ENCODE results near the gene TEKT2.

TEKT2 gene

DNA sequence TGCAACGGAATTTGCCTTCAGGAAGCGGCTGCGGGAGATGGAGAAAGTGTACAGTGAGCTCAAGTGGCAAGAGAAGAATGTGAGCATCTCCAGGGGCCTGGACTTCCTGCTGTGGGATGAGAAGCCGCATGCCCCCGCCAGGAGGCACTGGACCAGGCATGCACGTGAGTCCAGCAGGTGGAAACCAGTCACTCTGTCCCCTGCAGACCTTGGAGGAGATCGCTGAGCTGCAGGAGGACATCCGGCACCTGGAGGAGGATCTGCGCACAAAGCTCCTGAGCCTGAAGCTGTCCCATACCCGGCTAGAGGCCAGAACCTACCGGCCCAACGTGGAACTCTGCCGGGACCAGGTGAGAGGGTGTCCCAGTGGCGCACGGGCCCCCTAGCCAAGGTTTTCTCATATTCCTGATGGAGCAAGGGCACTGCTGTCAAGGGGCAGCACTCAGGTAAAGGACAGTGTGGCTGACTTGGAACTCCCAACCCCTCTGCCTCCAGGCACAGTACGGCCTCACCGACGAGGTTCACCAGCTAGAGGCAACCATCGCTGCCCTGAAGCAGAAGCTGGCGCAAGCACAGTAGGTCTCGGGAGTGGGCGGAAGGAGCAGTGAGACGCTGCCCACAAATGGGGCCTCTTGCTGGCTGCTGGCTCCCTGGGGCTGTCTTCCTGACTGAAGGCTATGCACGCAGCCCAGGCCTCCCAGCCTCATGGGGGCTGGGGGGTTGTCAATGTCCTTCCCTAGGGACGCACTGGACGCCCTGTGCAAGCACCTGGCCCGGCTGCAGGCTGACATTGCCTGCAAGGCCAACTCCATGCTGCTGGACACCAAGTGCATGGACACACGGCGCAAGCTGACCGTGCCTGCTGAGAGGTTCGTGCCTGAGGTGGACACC is 3.6 kb downstream of the TEKT2 start:
- DNase-seq: no peak

DNA sequence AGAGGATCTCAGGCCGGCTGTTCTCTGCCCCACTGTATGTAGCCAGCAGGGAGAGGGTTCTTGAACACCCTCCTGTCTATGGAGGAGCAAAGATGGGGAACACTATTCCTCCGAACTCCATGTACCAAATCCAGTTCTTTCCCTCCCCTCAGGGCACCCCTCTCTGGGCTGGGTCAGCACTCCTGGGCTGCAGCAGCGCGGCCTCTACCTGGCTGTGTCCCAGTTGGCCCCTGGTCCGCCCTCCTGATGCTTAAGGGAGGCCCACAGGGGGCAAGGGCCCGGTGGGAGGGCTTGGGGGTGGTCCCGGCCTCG is 4.3 kb downstream of the TEKT2 start:
- no peak for DNase-seq

DNA sequence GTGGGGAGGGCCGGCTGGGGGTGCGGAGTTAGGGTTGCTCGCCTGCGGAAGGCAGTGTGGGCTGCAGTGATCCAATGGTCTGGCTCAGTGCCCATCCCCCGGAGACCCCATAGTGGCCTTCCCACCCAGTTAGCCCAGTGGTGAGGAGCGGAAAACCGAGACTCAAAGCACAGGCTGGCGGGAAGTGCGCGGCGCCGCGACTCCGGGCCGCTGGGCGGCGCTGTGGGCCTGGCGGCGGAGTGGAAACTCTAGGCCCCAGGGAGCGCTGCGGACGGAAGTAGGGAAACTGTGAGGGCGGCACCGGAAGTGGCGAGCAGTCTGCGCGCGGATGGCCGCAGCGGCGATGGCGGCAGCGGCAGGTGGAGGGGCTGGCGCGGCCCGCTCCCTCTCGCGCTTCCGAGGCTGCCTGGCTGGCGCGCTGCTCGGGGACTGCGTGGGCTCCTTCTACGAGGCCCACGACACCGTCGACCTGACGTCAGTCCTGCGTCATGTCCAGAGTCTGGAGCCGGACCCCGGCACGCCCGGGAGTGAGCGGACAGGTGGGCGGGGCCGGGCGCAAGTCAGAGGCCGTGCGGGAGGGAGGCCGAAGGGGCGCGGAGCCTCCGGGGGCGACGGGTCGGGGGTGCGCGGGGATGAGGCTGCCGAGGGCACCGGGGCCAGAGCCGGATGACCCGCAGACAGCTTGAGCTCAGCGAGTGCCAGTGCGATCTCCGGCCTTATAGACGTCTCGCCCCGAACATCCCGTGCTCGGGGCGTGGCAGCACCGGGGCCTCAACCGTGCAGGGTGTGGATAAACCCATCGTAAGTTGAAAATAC is 4.9 kb downstream of the TEKT2 start, which contains the start of gene ADPRS:
TSS of gene ADPRS (plus strand) at position 316 of the 816 bp plus-strand sequence. CDS start at position 329, 13 bp downstream.
- peak; percentile 88 for DNase-seq

DNA sequence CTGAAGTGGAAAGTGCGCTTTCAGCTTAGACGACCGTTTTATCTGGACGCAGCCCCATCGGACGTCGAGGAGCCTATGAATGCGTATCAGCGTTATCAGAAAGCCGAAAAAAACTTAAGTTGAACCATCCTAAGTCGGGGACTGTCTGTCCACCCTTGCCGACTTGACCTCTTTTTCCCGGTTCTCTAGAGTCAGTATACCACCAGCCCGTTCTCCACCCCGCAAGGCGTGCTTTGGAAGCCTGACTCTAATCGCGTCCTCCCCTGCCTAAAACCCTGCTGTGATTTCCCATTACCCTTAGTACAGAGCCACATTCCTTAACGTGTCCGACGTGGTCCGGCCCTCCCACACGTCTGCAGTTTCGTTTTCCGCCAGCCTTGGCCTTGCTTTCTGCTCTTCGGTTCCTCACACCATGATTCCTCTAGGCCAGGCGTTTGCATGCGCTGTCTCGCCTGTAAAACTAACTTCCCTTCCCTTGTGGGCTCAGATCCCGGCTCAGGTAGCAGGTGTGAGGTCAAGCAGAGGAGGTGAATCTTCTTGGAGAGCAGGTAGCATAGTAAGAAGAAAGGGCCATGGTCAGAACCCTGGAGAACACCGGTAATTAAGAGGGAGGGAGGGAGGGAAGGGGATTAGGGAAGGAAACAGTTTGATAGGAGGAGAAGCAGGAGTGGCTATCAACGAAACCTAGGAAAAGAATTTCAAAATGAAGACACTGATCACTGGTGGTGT is 5.7 kb downstream of the TEKT2 start:
- DNase-seq: peak; percentile 57

DNA sequence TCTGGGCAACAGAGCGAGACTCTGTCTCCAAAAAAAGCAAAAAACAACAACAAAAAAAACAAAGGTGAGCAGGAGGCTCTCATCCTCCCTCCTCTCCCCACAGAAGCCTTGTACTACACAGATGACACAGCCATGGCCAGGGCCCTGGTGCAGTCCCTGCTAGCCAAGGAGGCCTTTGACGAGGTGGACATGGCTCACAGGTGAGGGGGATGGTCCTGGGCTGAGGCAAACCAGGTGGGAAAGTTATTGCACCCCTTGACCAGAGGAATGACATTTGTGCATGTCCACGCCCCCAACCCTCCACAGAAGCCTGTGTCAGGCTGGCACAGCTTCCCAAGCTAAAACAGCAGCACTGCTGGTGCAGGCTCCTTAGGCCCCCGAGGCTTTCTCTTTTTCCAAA is 7.2 kb downstream of the TEKT2 start:
- no peak for DNase-seq

DNA sequence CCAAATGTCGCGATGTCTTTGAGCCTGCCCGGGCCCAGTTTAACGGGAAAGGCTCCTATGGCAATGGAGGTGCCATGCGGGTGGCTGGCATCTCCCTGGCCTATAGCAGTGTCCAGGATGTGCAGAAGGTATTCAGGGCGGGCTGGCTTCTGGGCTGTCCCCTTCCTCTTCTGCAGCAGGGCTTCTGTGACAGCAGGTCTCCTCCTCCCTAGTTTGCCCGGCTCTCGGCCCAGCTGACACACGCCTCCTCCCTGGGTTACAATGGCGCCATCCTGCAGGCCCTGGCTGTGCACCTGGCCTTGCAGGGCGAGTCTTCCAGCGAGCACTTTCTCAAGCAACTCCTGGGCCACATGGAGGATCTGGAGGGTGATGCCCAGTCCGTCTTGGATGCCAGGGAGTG is 7.8 kb downstream of the TEKT2 start:
- DNase-seq: no peak

DNA sequence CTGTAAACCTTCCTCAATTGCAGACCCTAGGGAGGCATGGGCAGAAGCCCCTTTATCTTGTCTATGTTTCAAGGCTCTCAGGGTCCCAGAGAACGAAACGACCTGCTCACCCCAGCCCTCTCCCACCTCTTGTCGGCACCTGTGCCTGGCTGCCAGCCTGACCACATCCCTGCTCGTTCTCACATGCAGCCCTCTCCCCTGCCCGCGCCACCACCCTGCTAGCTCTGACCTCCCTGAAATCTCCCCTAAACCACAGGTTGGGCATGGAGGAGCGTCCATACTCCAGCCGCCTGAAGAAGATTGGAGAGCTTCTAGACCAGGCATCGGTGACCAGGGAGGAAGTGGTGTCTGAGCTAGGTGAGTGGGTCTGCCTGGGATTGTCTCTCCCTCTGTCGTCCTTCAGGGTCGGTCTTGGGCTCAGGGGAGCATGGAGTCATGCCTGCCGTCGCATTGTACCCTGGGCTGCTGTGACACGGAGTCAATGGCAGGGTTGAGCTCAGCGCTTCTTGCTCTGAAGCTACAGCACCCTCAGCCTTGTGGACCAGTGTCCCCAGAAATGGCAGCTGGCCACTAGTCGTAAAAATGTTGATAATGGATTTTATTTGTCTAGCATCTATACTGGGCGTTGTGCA is 8.4 kb downstream of the TEKT2 start:
- DNase-seq: no peak

DNA sequence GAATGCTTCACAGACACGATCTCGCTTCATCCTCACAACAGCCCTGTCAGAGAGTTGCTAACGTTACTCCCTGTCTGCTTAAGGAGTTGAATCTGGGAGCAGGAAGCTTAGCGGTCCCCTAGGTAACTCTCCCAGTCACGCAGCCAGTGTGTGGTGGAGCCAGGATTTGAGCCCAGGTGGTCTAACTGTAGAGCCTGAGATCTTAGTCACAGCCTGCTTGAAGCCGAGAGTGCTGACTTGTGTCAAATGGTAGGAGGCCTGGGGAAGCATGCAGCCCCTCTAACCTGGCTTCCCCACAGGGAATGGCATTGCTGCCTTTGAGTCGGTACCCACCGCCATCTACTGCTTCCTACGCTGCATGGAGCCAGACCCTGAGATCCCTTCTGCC is 8.9 kb downstream of the TEKT2 start:
- no peak for DNase-seq

DNA sequence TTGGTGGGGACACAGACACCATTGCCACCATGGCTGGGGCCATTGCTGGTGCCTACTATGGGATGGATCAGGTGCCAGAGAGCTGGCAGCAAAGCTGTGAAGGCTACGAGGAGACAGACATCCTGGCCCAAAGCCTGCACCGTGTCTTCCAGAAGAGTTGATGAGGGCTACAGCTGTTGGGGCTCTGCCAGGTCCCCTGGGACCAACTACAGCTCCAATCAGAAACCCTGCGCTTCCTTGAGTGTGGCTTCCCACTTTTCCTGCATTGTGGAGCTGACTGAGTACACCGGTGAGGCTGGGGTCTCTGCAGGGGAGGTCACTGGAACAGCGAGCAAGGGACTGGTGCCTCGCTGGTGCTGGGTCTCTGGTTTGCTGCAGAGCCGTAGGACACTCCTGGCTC is 9.3 kb downstream of the TEKT2 start:
- DNase-seq: no peak

DNA sequence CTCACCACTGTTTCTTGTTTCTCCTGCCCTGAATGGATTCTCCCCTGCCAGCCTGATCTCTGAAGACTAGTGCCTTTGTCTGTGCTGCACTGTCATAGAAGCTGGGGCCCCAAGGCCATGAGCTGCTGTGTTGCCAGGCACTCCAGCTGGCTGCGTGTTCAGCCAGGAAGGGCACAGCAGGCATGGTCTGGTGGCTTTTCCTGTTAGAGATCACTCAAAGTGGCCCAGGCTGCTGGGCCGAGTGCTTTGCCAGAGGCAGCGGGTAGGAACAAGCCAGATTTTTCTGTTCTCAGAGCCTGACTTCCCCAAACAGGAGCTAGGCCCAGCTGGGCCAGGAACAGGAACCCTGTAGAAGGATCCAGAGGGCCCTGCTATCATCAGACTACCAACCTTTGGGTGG is 10.0 kb downstream of the TEKT2 start:
- no peak for DNase-seq

DNA sequence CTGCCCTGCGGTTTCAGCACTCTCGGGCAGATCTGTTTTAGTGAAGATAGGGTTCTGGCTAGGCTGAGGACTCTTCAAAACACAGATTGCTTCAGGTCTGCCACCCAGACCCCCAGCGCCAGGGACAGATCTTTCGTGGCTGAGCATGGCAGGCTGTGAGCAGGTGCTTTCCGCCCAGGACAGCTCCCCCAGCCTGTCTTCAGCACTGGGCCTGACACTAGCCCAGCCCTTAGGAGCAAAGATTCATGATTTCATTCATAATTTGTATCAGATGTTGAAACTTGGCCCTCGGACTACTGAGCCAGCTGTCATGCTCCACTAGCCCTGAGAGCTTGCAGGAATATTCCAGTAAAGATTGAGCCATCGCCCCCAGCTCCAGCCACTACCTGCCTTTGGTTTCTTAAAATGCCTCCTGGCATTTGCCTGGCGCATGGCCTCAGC is 10.7 kb downstream of the TEKT2 start:
- DNase-seq: no peak

DNA sequence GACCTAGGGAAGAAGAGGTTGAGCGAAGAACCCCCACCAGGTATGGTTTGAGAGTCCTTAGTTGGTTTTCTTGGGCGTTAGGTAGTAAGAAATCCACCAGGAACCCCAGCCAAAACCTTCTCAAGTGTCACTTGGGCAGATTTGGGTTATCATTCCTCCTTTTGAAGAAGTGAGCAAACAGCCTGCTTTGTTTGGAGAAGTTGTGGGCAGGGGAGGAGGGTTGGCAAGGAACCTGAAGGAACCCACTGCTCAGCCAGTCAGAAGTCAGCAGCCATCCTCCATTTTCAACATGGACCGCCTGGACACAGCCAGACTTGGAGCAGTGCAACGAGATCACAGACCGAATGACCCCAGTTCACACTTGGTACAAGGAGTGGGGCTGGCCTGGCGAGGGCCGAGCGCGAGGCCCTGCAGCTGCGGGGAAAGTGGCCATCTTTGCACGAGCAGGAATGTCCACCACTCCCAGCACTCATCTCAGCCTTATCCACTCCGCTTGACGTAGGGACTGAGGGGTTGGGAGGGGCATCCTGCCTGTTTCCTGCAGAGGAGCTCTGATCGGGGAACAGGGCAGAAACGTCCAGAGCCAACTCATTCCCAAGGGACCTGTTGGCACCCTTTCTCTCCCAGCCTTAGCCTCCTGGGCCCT is 12.0 kb downstream of the TEKT2 start:
- no peak for DNase-seq

DNA sequence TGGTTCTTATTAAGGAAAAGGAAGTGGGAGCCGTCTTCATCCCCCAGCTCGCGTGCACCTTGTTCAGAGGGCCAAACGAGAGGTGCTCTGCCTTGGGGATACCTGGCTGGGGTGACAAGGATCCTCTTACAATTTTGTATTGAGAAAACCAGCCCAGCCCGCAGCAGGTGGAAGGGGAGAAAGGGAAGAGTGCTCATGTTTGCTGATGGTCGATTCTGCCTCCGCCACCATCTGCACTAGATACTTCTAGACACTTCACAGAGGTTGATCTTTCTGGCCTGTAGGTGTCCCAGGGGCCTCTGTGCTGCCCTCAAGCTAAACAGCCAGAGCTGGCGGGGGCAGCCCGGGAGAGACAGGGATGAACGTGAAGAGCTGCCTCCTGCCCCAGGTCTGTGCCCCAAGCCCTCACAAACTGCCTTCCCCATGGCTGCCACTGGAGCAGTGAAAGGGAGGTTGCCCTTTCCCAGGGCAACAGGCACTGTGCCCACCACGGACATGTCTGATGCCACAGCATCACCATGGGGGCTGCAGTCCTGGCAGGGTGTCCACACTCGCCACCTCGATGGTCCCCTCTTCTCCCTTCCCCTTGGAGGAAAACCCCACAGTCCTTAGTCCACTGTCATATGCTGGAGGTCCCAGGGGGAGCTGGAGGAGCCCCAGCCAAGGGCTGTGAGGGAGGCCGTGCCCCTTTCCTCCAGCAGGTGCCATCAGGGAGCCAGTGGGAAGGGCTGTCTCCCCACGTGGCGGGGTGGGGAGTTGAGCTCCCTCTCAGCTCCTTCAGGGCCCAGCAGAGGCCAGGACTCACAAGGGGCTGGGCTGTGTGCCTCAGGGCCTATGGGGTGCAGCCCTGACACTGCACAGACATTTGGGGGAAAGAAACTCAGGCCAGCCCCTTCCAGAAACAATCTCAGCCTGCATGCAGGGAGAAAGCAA is 12.9 kb downstream of the TEKT2 start:
- peak; percentile 36 for DNase-seq

DNA sequence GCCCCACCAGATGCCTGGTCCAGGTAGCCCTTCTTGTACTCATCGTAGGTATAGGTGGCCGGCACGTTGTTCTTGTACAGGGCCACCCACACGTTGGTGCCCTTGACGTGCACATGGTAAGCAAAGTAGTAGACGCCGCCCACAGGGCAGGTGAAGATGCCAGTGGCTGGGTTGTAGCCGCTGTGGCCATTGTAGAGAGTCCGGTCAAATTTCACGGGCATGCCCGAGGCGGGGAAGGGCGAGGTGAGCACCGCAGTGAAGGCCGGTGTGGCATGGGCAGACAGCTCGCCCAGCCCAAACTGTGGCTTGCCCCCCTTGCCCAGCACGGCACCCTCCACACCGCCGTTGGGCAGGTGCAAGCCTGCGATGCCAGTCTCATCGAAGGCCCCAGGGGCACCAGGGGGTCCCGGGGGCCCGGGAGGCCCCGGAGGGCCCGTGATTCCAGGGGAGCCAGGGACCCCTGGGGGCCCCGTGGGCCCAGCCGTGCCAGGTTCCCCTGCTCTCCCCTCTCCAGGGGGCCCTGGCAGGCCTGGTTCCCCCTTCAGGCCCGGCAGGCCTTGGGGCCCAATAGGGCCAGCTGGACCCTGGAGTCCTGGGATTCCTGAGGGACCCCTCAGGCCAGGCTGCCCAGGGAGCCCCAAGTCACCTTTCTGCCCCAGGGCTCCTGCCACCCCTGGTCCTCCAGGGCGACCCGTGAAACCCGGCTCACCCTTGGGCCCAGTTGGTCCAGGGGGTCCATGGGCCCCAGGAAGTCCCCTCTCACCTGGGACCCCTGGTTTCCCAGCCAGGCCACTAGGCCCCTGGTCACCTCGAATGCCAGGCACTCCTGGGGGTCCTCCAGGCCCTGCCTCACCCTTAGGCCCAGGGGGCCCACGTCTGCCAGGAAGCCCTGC is 14.0 kb downstream of the TEKT2 start:
- no peak for DNase-seq

DNA sequence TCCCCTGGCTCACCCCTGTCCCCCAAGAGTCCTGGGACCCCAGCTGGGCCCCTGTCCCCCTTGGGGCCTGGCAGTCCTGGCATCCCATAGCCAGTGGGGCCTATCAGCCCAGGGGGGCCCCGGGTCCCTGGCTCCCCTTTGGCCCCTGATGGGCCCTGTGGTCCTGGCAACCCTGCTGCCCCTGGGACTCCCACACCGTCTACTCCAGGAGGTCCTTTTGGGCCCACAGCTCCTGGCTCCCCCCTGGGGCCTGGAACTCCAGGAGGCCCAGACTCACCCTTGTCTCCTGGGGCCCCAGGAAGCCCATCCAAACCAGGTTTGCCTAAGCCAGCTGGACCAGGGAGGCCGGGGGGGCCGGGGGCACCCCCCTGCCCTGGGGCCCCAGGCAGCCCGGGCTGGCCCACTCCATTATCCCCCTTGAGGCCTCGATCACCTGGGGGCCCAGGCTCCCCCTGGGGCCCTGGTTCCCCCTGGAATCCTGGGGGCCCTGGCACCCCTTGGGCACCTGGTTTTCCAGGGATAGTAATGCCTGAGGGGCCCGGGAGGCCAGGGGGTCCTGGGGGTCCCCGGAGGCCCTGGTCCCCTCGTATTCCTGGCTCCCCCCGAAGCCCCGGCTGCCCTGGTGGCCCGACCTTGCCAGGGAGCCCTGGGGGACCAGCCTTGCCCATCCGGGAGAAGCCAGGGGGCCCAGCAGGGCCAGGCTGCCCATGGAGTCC is 14.9 kb downstream of the TEKT2 start:
- DNase-seq: no peak

DNA sequence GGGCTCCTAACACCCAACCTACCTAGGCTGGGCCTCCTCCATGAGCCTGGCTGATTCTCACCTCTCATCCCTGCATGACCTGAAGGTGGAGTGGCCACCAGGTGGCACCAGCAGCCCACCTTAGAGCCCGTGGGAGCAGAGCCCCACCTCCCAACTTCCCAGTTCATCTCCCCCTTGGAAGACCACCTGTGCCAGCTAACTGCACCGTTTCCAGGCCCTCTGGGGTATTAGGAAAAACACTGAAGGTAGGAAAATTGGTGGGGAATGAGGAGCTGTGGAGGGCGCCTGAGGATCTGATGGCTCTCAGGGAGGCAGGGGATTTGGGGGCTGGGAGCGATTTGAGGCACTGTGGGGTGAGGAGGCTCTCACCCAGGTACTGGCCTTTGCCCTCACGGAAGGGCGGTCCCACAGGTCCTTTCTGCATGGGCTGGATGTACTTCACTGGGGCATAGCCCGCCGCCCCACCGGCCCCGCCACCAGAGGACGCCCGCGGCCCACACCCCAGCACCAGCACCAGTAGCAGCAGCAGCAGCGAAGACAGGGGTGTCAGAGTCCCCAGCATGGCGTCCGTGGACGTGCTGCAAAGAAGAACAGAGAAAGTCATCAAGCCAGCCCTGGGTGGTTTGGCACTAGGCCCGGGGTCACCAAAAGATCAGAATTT is 15.9 kb downstream of the TEKT2 start:
- peak; percentile 71 for DNase-seq

DNA sequence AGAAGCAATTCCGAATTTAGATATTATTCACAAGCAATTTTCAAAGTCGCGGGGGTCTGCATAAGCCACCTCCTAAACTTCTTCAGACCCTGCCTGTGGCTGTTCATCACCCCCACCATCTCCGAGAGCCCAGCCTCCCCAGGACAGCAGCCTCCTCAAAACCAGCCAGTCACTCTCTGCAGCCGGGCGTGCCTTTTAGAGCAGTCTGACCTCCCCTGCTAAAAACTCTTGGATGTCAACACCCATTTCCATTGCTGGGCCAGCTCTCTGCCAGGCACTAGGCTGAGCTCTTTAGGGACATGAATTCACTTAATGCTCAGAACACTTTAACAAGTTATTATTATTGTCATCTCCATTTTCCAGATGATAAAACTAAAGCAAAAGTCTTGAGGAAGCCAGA is 16.5 kb downstream of the TEKT2 start:
- no peak for DNase-seq

DNA sequence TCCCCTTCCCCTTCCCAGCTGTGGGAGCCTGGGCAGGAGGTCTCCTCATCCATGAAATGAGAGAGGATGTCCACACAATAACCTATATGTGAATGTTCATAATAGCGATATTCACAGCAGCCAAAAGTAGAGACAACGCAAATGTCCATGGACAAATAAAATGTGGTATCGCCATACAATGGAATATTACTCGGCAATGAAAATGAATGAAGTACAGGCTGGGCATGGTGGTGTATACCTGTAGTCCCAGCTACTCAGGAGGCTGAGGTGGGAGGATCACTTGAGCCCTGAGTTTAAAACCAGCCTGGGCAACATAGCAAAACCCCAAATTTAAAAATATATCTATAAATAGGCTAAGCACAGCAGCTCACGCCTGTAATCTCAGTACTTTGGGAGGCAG is 17.7 kb downstream of the TEKT2 start:
- DNase-seq: no peak

DNA sequence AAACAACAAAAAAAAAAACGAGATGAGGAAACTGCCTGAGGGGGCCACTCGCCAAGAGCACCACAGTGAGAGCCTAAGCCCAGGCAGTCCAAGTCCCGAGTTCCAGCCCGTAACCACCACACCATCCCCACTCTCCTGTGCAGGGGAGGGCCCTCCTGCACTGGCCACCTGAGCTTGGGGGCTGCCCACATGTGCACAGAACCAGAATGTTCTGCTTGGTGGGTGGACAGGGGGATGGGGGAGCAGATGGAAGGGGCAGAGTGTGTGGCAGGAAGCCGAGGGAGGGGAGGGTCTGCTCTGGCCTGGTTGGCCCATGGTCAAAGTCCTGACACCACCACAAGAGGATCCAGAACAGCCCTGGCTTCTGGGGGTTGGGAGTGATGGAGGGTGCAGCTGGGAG is 22.4 kb downstream of the TEKT2 start:
- DNase-seq: no peak

All from fibroblast of skin of back (primary cell).